OCI-LY1 (cell line): ENCODE measurements around the gene RCAN2.

Experiments used
- H2AFZ ChIP-seq: fragments of 200-600 bp; sonication (generic), shearing (Covaris generic); 2 replicates; pipeline ENCODE4 v1.6.0; 2014; ENCODE audit warnings: antibody characterized with exemption, mild to moderate bottlenecking, low read length
- H3F3A ChIP-seq: fragments of 200-600 bp; sonication (generic), shearing (Covaris generic); 2 replicates; pipeline ENCODE4 v1.6.0; 2014; ENCODE audit warnings: mild to moderate bottlenecking, antibody characterized with exemption, low read length, moderate library complexity; ENCODE audit not compliant: insufficient read depth
- H3K27ac ChIP-seq: fragments of 200-600 bp; sonication (generic); 2 replicates; pipeline ENCODE4 v1.5.1; 2014; ENCODE audit warnings: low read length, mixed run types, mild to moderate bottlenecking, low read depth; ENCODE audit not compliant: poor library complexity, severe bottlenecking
- H3K27me3 ChIP-seq: fragments of 200-600 bp; sonication (generic); 2 replicates; pipeline ENCODE4 v1.6.0; 2014; ENCODE audit warnings: antibody characterized with exemption, mild to moderate bottlenecking, low read length, moderate library complexity; ENCODE audit not compliant: insufficient read depth
- H3K36me3 ChIP-seq: fragments of 200-600 bp; sonication (generic); 2 replicates; pipeline ENCODE4 v1.6.1; 2014; ENCODE audit warnings: mild to moderate bottlenecking, antibody characterized with exemption, low read length, moderate library complexity, mixed read lengths; ENCODE audit not compliant: insufficient read depth
- H3K4me1 ChIP-seq: fragments of 200-600 bp; sonication (generic); 2 replicates; pipeline ENCODE4 v1.5.1; 2014; ENCODE audit warnings: mild to moderate bottlenecking, low read length, moderate library complexity; ENCODE audit not compliant: insufficient read depth, severe bottlenecking
- H3K4me2 ChIP-seq: fragments of 200-600 bp; sonication (generic), shearing (Covaris generic); 2 replicates; pipeline ENCODE4 v1.6.1; 2014; ENCODE audit warnings: low read length
- H3K4me3 ChIP-seq: fragments of 200-600 bp; sonication (generic); 2 replicates; pipeline ENCODE4 v1.5.1; 2014; ENCODE audit warnings: low read length, low read depth, mild to moderate bottlenecking, mixed read lengths; ENCODE audit not compliant: poor library complexity, severe bottlenecking
- H3K79me2 ChIP-seq: fragments of 200-600 bp; shearing (Covaris generic); 2 replicates; pipeline ENCODE4 v1.6.1; 2016; ENCODE audit warnings: mixed run types, low read length, mixed read lengths; ENCODE audit not compliant: insufficient read depth
- H3K9ac ChIP-seq: fragments of 200-600 bp; sonication (generic), shearing (Covaris generic); 2 replicates; pipeline ENCODE4 v1.6.1; 2014; ENCODE audit warnings: mild to moderate bottlenecking, low read length, mixed read lengths
- H3K9me2 ChIP-seq: fragments of 200-600 bp; sonication (generic), shearing (Covaris generic); 2 replicates; pipeline ENCODE4 v1.6.1; 2014; ENCODE audit warnings: low read depth, mild to moderate bottlenecking, low read length, mixed read lengths
- H3K9me3 ChIP-seq: fragments of 200-600 bp; shearing (Covaris generic); 2 replicates; pipeline ENCODE4 v1.6.1; 2014; ENCODE audit warnings: low read length, mixed read lengths
- H4K20me1 ChIP-seq: fragments of 200-600 bp; sonication (generic), shearing (Covaris generic); 2 replicates; pipeline ENCODE4 v1.6.0; 2016; ENCODE audit warnings: mild to moderate bottlenecking, low read length; ENCODE audit not compliant: insufficient read depth
- EZH2 ChIP-seq: fragments of 200-600 bp; sonication (generic), shearing (Covaris generic); IDR thresholded peaks from 2 replicates; pipeline ENCODE4 v1.8.0; 2017; ENCODE audit warnings: borderline replicate concordance, mixed run types, mild to moderate bottlenecking, antibody characterized with exemption, low read length, moderate library complexity, mixed read lengths
- TF ChIP-seq, protein P1 (sequence below): fragments of 200-600 bp; sonication (generic), shearing (Covaris generic); IDR thresholded peaks from 2 replicates; pipeline ENCODE4 v1.5.1; 2017; ENCODE audit warnings: mild to moderate bottlenecking, antibody characterized with exemption, low read length, moderate library complexity, mixed read lengths

RCAN2 gene

DNA sequence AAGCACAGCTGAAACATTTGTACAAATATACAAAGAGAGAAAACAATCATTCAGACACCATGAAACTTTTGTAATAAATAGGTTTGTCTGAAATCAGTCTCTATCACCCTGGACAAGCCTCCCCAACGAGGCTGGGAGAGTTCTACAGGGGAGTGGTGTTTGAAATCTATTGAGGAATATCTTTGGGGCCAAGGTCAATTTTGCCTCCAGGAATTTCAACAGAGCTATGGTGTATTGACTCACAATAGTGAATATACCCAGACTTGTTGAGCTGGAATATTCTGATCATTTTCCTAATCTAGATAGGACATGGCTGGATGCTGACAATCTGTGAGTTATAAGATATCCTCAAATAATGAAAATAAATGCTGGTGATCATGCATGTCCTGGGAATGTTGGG lies 269.0 kb downstream of the RCAN2 start:
- no peak overlapping the region for H3K4me2 ChIP-seq
- no peaks in the 10 kb centered on the region for H4K20me1 ChIP-seq
- no peak overlapping the region for H2AFZ ChIP-seq
- H3K9me2 ChIP-seq = no peaks in the 10 kb centered on the region
- H3K4me3 ChIP-seq = no peak overlapping the region
- peaks cover 29% of the 10 kb centered on the region for H3K4me1 ChIP-seq
- no peak overlapping the region for H3K27ac ChIP-seq
- no peak overlapping the region for H3K9ac ChIP-seq
- no peaks in the 10 kb centered on the region for H3K27me3 ChIP-seq
- no peaks in the 10 kb centered on the region for H3K36me3 ChIP-seq
- no peaks in the 10 kb centered on the region for H3F3A ChIP-seq
- no peaks in the 10 kb centered on the region for H3K79me2 ChIP-seq
- H3K9me3 ChIP-seq = no peaks in the 10 kb centered on the region
- TF ChIP-seq, protein P1, sequence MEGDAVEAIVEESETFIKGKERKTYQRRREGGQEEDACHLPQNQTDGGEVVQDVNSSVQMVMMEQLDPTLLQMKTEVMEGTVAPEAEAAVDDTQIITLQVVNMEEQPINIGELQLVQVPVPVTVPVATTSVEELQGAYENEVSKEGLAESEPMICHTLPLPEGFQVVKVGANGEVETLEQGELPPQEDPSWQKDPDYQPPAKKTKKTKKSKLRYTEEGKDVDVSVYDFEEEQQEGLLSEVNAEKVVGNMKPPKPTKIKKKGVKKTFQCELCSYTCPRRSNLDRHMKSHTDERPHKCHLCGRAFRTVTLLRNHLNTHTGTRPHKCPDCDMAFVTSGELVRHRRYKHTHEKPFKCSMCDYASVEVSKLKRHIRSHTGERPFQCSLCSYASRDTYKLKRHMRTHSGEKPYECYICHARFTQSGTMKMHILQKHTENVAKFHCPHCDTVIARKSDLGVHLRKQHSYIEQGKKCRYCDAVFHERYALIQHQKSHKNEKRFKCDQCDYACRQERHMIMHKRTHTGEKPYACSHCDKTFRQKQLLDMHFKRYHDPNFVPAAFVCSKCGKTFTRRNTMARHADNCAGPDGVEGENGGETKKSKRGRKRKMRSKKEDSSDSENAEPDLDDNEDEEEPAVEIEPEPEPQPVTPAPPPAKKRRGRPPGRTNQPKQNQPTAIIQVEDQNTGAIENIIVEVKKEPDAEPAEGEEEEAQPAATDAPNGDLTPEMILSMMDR = no peak
- TF ChIP-seq EZH2 = no peak

DNA sequence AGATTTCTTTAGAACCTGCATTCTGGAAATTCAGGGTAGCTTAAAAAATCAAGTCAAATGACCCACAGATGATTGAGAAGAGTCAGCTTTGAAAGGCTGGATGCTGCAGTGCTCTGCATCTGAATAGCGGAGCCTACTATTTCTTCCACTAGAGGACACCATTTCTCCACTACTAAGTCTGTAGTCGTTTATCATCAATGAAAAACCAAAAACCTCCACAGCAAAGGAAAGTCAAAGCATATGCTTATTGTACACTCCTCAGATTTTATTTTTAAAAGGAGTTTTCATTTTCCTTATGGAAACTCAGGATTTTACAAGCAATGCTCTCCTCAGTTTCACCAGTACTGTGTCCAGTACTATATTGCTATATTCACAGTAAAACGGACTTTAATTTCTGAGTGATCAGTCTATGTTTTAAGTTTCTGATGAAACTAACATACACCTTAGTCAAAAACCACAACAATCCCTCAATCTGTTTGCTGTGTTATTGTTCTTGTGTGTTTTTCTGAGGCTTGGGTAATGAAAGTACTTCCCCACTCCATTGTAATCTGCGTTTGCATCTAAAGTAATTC lies 269.9 kb downstream of the RCAN2 start:
- no peaks in the 10 kb centered on the region for H3K9me2 ChIP-seq
- no peak overlapping the region for H3K9ac ChIP-seq
- TF ChIP-seq, protein P1 = peak; percentile 93
- TF ChIP-seq EZH2 = no peak
- H3K4me2 ChIP-seq = peak overlapping the region; percentile 20; the same call in 1 of the 2 replicates
- H3K36me3 ChIP-seq = no peaks in the 10 kb centered on the region
- H3K27ac ChIP-seq = peak overlapping the region; percentile 74
- H3K9me3 ChIP-seq = no peaks in the 10 kb centered on the region
- H3K27me3 ChIP-seq = no peaks in the 10 kb centered on the region
- H3K4me3 ChIP-seq = no peak overlapping the region
- H2AFZ ChIP-seq = 0 out of 2 replicates have a peak overlapping the region, but pooled peaks have one; percentile 25
- H4K20me1 ChIP-seq = no peaks in the 10 kb centered on the region
- no peaks in the 10 kb centered on the region for H3K79me2 ChIP-seq
- no peaks in the 10 kb centered on the region for H3F3A ChIP-seq
- peaks cover 29% of the 10 kb centered on the region for H3K4me1 ChIP-seq

DNA sequence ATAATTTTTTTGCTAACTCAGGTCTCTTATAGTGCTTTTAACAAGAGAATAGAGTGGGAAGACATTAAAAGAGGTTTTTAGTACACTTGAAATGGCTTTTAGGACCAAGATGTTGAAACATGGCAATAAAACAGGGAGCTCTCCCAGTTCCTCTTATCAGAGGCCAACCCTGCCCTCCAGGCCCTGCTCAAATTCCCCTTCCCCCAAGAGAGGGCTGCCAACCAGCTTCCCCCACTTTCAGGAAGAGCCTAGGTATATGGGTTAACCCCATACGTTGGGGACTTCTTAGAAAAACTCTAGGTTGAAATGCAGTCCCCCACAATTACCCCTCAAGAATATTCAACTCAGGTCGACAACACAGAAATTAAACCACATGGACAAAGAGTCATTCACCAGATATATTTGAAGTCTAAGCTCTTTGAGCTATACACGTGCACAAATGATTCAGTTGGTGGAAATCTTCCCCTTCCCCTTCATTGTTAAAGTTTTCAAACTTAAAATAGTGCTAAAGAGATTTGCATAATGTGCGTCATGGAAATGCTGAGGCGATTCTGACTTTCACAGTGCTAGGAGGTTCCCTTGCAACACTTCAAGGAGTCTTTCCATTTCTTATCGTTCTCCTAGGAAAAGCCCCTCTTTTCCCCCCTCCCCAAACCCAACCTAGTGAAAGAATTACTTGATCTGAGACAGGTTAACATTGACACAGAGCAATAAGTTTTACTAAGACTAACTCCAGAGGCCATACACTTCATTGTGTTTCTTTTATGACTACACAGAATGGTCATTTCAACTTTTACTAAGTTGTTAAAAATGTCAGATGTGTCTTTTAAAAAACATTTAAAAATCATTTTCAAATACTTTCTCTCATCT lies 270.7 kb downstream of the RCAN2 start:
- TF ChIP-seq EZH2 = no peak
- TF ChIP-seq, protein P1 = no peak
- Histone ChIP-seq H3K9me2 (no peaks in the 10 kb centered on the region), H3K4me1 (peaks cover 29% of the 10 kb centered on the region), H4K20me1 (no peaks in the 10 kb centered on the region), H3K4me2 (peak overlapping the region; percentile 20; the same call in 1 of the 2 replicates), H3F3A (no peaks in the 10 kb centered on the region), H3K9me3 (no peaks in the 10 kb centered on the region), H2AFZ (0 out of 2 replicates have a peak overlapping the region, but pooled peaks have one; percentile 25), H3K27ac (peak overlapping the region; percentile 74), H3K27me3 (no peaks in the 10 kb centered on the region), H3K9ac (no peak overlapping the region), H3K4me3 (no peak overlapping the region), H3K79me2 (no peaks in the 10 kb centered on the region), H3K36me3 (no peaks in the 10 kb centered on the region)
